Measurements from ENCODE around the gene CCDC197.

Gene CCDC197

GRCh38 chr14:94018308-94018707 is 21.2 kb downstream of the CCDC197 start:
- no peak for DNase-seq (ENCODE audit: low read depth)
- no peak for TF ChIP-seq CTCF (conservative IDR thresholded peaks at IDR 0.05; ENCODE audit: low read depth, low read length)
- H3K4me3 ChIP-seq (ENCODE audit: low read length): no peak overlapping the region

GRCh38 chr14:94019329-94019728 is 22.2 kb downstream of the CCDC197 start:
- H3K4me3 ChIP-seq (ENCODE audit: low read length): no peak overlapping the region
- TF ChIP-seq CTCF (conservative IDR thresholded peaks at IDR 0.05; ENCODE audit: low read depth, low read length): no peak
- DNase-seq (ENCODE audit: low read depth): no peak

DNA sequence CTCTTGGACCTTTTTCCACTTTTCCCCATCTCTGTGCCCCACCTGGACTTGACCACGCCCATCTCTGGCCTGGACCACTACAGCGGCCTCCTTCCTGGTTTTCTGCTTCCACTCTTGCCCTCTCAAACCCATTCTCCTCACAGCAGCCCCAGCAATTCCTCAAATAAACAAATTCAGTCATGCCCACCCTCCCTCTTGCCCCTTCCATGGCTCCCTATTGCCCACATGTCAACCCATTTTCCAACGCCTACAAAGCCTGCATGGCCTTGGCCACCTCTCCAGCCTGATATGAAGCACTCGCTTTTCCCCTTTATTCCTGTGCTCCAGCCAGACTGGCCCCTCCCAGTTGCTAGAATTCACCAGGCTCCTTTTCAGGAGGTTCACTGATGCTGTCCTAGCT is 23.2 kb downstream of the CCDC197 start:
- no peak for DNase-seq (ENCODE audit: low read depth)
- H3K4me3 ChIP-seq (ENCODE audit: low read length): no peak overlapping the region
- no peak for TF ChIP-seq CTCF (conservative IDR thresholded peaks at IDR 0.05; ENCODE audit: low read depth, low read length)

DNA sequence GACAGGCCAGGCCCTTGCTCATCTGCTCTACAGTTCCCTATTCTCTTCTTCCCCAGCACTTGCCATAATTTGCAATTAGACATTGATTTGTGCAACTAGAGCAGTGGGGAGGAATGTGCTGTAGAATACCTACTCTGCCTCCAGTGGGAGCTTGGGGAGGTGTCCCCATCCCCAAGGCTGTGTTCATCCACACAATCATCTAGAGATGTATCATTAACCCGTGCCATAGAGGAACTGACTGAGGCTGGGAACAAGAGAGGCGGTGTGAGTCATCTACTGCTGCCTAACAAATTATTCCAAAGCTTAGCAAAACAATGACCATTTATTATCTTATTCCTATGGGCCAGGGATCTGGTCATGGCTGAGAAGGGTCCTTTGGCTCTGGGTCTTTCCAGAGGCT is 23.9 kb downstream of the CCDC197 start:
- no peak for TF ChIP-seq CTCF (conservative IDR thresholded peaks at IDR 0.05; ENCODE audit: low read depth, low read length)
- no peak overlapping the region for H3K4me3 ChIP-seq (ENCODE audit: low read length)
- DNase-seq (ENCODE audit: low read depth): no peak

DNA sequence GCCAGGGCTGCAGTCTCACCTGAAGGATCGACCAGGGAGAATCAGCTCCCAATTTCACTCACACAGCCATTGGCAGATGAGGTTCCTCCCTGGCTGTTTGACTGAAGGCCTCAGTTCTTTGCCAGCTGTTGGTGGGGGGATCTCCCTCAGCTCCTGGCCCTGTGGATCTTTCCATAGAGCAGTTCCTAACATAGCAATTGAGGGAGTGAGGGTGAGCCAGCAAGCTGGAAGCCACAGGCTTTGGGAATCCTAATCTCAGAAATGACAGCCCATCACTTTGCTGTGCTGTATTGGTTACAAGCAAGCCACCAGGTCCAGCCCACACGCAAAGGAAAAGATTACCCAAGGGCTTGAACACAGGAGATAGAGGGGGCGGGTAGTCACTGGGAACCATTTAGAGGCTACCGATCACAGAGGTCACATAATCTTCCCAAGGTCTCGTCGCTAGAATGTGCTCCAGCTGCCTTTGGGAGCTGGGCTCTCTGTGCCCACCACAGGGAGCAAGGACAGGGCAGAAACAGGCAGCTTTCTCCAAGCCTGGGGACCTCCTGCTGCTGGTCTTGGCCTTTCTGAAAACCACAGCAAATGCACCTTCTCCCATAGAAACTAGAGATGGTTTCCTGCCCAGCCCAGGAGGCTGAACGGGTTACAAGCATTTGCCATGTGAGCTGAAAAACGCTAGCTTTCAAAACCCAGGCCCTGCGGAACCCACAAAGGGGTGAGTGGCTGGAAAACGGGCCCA is 24.5 kb downstream of the CCDC197 start:
- no peak for DNase-seq (ENCODE audit: low read depth)
- H3K4me3 ChIP-seq (ENCODE audit: low read length): no peak overlapping the region
- TF ChIP-seq CTCF (conservative IDR thresholded peaks at IDR 0.05; ENCODE audit: low read depth, low read length): no peak

DNA sequence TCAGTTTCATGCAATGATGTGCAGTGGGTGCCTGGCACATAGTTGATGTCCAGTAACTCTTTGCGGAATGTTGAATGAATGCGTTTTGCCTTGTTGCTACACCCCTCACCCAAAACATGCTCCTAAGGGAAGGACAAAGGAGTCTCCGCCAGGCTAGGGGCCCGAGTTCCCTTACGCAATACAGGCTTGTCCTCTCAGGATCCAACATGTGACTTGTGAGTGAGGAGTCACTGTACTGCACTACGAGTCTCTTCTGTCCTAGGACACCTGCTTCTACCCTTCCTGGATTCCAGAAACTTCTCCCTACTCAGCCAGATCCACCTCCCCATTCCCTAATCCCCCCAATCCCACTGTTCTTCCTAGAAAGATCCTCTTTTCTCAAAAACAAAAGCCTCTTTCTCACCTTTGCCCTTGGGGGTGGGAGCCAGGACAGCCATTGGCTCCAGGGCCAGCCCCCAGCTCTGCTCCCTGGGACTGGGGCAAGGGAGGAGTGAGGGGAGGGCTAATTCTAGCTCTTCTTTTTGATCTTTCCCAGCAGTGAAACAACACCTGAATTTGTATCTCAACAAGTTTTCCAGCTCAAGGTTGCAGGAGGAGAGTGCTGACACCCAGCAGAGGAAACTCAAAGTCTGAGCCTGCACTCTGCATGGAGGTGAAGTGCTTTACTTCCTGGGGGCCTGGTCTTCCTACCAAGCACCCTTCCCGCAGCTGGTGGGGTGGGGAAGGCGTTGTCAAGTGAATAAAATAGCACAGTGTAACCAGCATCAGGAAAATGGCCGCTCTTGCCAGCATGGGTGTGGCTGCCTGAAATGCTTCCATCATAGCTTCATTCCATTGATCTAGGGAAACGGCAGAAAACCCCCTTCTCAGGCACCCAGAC is 25.7 kb downstream of the CCDC197 start:
- no peak for DNase-seq (ENCODE audit: low read depth)
- TF ChIP-seq CTCF (conservative IDR thresholded peaks at IDR 0.05; ENCODE audit: low read depth, low read length): no peak
- H3K4me3 ChIP-seq (ENCODE audit: low read length): no peak overlapping the region
